ENCODE results near the gene STK39.

STK39 gene

DNA sequence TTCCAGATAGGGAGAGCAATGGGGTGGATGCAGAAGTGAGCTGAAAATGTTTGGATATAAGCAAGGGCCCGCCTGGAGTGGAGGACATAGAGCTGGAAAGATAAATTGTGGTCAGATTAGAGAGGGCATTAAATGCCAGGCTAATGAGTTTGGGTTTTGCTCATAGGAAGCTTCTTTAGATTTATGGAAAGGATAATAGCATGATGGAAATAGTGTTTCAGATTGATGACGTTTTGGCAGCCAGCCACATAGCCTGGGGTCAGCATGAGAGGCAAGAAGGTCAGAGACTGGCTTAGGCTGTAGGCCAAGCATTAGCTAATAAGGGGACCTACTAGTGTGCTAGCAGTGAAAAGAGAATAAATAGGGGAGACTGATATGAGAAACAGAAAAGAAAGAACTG lies 321.6 kb downstream of the STK39 start:
- no peak for DNase-seq (ENCODE audit: low read depth)

DNA sequence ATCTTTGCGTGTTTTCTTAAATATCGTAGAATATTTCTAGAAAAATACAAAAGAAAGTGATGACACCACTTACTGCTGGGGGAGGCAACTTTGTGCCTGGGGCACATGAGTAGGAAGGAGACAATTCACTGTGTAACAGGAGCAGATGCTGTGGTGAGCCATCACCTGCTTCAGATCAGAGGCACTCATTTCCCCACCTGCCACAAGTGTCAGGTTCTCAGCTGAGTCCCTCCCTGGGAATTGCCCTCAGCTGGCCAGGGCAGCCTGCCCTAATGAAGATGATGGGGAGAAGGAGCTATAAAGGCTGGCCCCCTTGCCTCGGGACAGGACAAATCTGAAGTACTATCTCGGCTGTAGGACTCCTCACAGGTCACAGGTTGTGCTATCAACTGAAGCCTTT lies 322.8 kb downstream of the STK39 start:
- DNase-seq (ENCODE audit: low read depth), result no peak

- no peak for DNase-seq (ENCODE audit: low read depth)
These were observed 330.6 kb downstream of the STK39 start for GRCh38 chr2:167916756-167917155.

GRCh38 chr2:167914969-167915368 lies 332.4 kb downstream of the STK39 start:
- DNase-seq (ENCODE audit: low read depth), result no peak

- no peak for DNase-seq (ENCODE audit: low read depth)
These were observed 338.6 kb downstream of the STK39 start for GRCh38 chr2:167908786-167909185.

DNA sequence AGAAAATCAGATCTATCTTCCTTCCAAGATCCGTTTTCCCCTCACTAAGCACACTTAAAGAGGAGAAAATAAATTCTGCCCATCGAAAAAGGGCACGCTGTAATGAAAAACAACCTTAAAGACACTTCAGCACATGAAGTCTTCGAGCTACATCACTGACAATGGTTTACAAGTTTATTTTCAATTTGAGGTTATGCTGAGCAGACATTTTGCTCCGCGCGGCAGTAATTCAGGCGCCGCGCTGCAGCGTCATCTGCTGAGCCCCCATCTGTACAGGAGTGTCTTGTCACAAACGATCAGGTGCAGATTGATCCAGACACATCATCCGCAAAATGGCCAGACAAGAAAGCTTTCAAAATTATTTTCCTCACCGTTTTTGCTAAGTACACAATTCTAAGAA lies 341.7 kb downstream of the STK39 start:
- no peak for DNase-seq (ENCODE audit: low read depth)

Data from T follicular helper cell (primary cell).